ENCODE data around the gene HPSE2.
A peak's percentile ranks its signal among the peaks of the same experiment; 100 is the strongest.
"Not testable (repeated sequence)": the region's sequence is repeated elsewhere in the genome, so short reads cannot be mapped to it uniquely, and the experiment has no call there.

HPSE2 gene

GRCh38 chr10:99007457-99007856 is 228.2 kb downstream of the HPSE2 start:
- Histone ChIP-seq H3K4me3 (no peak overlapping the region), H3K36me3 (ENCODE audit: insufficient read depth, low read length) (no peaks in the 10 kb centered on the region), H3K9ac (ENCODE audit: insufficient read length) (no peak overlapping the region), H3K9me3 (ENCODE audit: low read depth, low read length) (no peaks in the 10 kb centered on the region), H3K27ac (no peak overlapping the region)
- DNase-seq (ENCODE audit: low read depth, low spot score): no peak
- TF ChIP-seq FOXP2 (optimal IDR thresholded peaks at IDR 0.05; ENCODE audit: control extremely low read depth, extremely low read length, insufficient read depth): no peak
- no peak for TF ChIP-seq EZH2 (IDR thresholded peaks at IDR 0.05)

- Histone ChIP-seq H3K9me3 (ENCODE audit: low read depth, low read length) (no peaks in the 10 kb centered on the region), H3K36me3 (ENCODE audit: insufficient read depth, low read length) (no peaks in the 10 kb centered on the region), H3K9ac (ENCODE audit: insufficient read length) (no peak overlapping the region), H3K27ac (no peak overlapping the region), H3K4me3 (no peak overlapping the region)
- DNase-seq (ENCODE audit: low read depth, low spot score): no peak
- TF ChIP-seq EZH2 (IDR thresholded peaks at IDR 0.05) (no peak), POLR2AphosphoS5 (IDR thresholded peaks at IDR 0.05; ENCODE audit: borderline replicate concordance, low read depth, low read length) (no peak), FOXP2 (optimal IDR thresholded peaks at IDR 0.05; ENCODE audit: control extremely low read depth, extremely low read length, insufficient read depth) (no peak)
Measured at GRCh38 chr10:99005254-99005653, 230.4 kb downstream of the HPSE2 start.

DNA sequence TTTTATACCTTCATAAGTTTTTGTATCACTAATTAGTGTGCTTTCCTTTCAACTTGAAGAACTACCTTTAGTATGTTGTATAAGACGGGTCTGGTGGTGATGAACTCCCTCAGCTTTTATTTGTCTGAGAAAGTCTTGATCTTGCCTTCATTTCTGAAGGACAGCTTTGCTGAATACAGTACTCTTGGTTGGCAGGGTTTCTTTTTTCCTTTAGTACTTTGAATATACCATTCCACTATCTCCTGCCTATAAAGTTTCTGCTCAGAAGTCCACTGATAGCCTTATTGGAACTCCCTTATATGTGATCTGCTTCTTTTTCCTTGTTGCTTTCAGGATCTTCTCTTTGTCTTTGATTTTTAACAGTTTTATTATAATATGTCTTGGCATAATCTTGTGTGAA is 230.9 kb downstream of the HPSE2 start:
- TF ChIP-seq EZH2 (IDR thresholded peaks at IDR 0.05) (no peak), POLR2AphosphoS5 (IDR thresholded peaks at IDR 0.05; ENCODE audit: borderline replicate concordance, low read depth, low read length) (no peak), FOXP2 (optimal IDR thresholded peaks at IDR 0.05; ENCODE audit: control extremely low read depth, extremely low read length, insufficient read depth) (no peak)
- Histone ChIP-seq H3K36me3 (ENCODE audit: insufficient read depth, low read length) (no peaks in the 10 kb centered on the region), H3K9ac (ENCODE audit: insufficient read length) (no peak overlapping the region), H3K27ac (no peak overlapping the region), H3K9me3 (ENCODE audit: low read depth, low read length) (no peaks in the 10 kb centered on the region), H3K4me3 (no peak overlapping the region)
- no peak for DNase-seq (ENCODE audit: low read depth, low spot score)

- DNase-seq (ENCODE audit: low read depth, low spot score): no peak
- Histone ChIP-seq H3K9ac (ENCODE audit: insufficient read length) (no peak overlapping the region), H3K4me3 (no peak overlapping the region), H3K27ac (no peak overlapping the region), H3K9me3 (ENCODE audit: low read depth, low read length) (no peaks in the 10 kb centered on the region), H3K36me3 (ENCODE audit: insufficient read depth, low read length) (no peaks in the 10 kb centered on the region)
- TF ChIP-seq POLR2AphosphoS5 (IDR thresholded peaks at IDR 0.05; ENCODE audit: borderline replicate concordance, low read depth, low read length): no peak
- no peak for TF ChIP-seq EZH2 (IDR thresholded peaks at IDR 0.05)
- no peak for TF ChIP-seq FOXP2 (optimal IDR thresholded peaks at IDR 0.05; ENCODE audit: control extremely low read depth, extremely low read length, insufficient read depth)
Measured at GRCh38 chr10:99002392-99002791, 233.3 kb downstream of the HPSE2 start.

- Histone ChIP-seq H3K4me3 (no peak overlapping the region), H3K9ac (ENCODE audit: insufficient read length) (no peak overlapping the region), H3K27ac (no peak overlapping the region), H3K36me3 (ENCODE audit: insufficient read depth, low read length) (no peaks in the 10 kb centered on the region), H3K9me3 (ENCODE audit: low read depth, low read length) (no peaks in the 10 kb centered on the region)
- DNase-seq (ENCODE audit: low read depth, low spot score): no peak
- TF ChIP-seq POLR2AphosphoS5 (IDR thresholded peaks at IDR 0.05; ENCODE audit: borderline replicate concordance, low read depth, low read length): no peak
Measured at GRCh38 chr10:98997596-98997995, 238.1 kb downstream of the HPSE2 start.

DNA sequence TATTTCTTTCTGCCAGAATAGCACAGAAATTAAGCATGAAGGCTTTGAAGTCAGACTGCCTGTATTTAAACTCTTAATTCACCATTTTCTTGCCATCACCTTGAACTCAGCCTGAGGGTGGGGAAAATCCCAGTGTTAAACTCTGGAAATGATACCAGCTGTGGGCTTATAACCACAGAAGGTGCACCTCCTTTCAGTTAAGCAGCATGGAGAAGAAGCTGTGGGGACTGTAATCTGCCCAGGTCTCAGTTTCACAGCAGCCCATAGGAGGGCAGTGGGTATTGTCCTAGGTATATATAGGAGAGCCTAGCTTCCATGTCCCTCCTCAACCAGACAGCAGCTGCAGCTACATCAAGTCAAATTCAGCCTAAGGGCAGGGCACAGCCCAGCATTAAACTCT is 241.6 kb downstream of the HPSE2 start:
- Histone ChIP-seq H3K27ac (no peak overlapping the region), H3K9me3 (ENCODE audit: low read depth, low read length) (no peaks in the 10 kb centered on the region), H3K4me3 (no peak overlapping the region), H3K9ac (ENCODE audit: insufficient read length) (no peak overlapping the region), H3K36me3 (ENCODE audit: insufficient read depth, low read length) (no peaks in the 10 kb centered on the region)
- no peak for DNase-seq (ENCODE audit: low read depth, low spot score)
- TF ChIP-seq EZH2 (IDR thresholded peaks at IDR 0.05) (no peak), POLR2AphosphoS5 (IDR thresholded peaks at IDR 0.05; ENCODE audit: borderline replicate concordance, low read depth, low read length) (no peak), FOXP2 (optimal IDR thresholded peaks at IDR 0.05; ENCODE audit: control extremely low read depth, extremely low read length, insufficient read depth) (no peak)

DNA sequence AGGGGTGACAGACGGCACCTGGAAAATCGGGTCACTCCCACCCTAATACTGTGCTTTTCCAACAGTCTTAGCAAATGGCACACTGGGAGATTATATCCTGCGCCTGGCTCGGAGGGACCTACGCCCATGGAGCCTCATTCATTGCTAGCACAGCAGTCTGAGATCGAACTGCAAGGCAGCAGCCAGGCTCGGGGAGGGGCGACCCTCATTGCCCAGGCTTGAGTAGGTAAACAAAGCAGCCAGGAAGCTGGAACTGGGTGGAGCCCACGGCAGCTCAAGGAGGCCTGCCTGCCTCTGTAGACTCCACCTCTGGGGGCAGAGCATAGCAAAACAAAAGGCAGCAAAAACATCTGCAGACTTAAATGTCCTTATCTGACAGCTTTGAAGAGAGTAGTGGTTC is 251.9 kb downstream of the HPSE2 start:
- not testable (repeated sequence) for DNase-seq (ENCODE audit: low read depth, low spot score); H3K4me3 ChIP-seq; H3K9me3 ChIP-seq (ENCODE audit: low read depth, low read length); H3K27ac ChIP-seq; H3K9ac ChIP-seq (ENCODE audit: insufficient read length); H3K36me3 ChIP-seq (ENCODE audit: insufficient read depth, low read length)

- Histone ChIP-seq H3K9me3 (ENCODE audit: low read depth, low read length) (no peaks in the 10 kb centered on the region), H3K4me3 (no peak overlapping the region), H3K9ac (ENCODE audit: insufficient read length) (no peak overlapping the region), H3K27ac (no peak overlapping the region), H3K36me3 (ENCODE audit: insufficient read depth, low read length) (no peaks in the 10 kb centered on the region)
- TF ChIP-seq POLR2AphosphoS5 (IDR thresholded peaks at IDR 0.05; ENCODE audit: borderline replicate concordance, low read depth, low read length) (no peak), EZH2 (IDR thresholded peaks at IDR 0.05) (no peak), FOXP2 (optimal IDR thresholded peaks at IDR 0.05; ENCODE audit: control extremely low read depth, extremely low read length, insufficient read depth) (no peak)
- DNase-seq (ENCODE audit: low read depth, low spot score): no peak
Measured at GRCh38 chr10:98980353-98980752, 255.3 kb downstream of the HPSE2 start.

DNA sequence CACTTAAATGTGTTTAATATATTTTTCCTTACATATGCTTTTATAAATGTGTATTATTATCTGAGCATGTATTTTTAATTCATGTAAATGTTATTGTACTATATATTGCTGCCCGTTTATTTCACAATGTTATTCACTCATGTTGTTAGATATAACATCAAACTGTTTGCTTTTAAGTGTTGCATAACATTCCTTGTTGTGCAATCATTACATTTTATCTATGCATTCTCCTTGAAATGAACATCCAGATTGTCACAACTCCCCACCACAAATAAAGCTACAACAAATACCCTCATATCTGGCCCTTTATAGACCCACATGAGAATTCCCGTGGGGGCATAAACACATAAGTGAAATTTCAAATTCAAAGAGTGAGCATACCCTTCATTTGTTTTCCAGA is 264.2 kb downstream of the HPSE2 start:
- no peaks in the 10 kb centered on the region for H3K9me3 ChIP-seq (ENCODE audit: low read depth, low read length)
- peak; percentile 32 for DNase-seq (ENCODE audit: low read depth, low spot score)

More for the DNA sequence above, 264.2 kb downstream of the HPSE2 start:
- no peak overlapping the region for H3K27ac ChIP-seq
- no peak for TF ChIP-seq EZH2 (IDR thresholded peaks at IDR 0.05)
- TF ChIP-seq FOXP2 (optimal IDR thresholded peaks at IDR 0.05; ENCODE audit: control extremely low read depth, extremely low read length, insufficient read depth): no peak
- TF ChIP-seq POLR2AphosphoS5 (IDR thresholded peaks at IDR 0.05; ENCODE audit: borderline replicate concordance, low read depth, low read length): no peak
- H3K4me3 ChIP-seq: no peak overlapping the region
- no peaks in the 10 kb centered on the region for H3K36me3 ChIP-seq (ENCODE audit: insufficient read depth, low read length)
- H3K9ac ChIP-seq (ENCODE audit: insufficient read length): no peak overlapping the region
